ENCODE measurements around the gene ABHD14A.
A peak's percentile ranks its signal among the peaks of the same experiment; 100 is the strongest.

The ABHD14A gene

GRCh38 chr3:51966922-51967383 lies 7.9 kb upstream of the ABHD14A start:
- DNase-seq (ENCODE audit: low read depth) = no peak
- no peak for TF ChIP-seq CTCF (conservative IDR thresholded peaks at IDR 0.05; ENCODE audit: control insufficient read depth, insufficient read depth, low read depth, low read length)
- peak overlapping the region; percentile 62 for H3K4me3 ChIP-seq (ENCODE audit: control insufficient read depth, low read depth, low read length)

- no peak for DNase-seq (ENCODE audit: low read depth)
- no peak for TF ChIP-seq CTCF (conservative IDR thresholded peaks at IDR 0.05; ENCODE audit: control insufficient read depth, insufficient read depth, low read depth, low read length)
- peak within 1 kb of the TSS; percentile 62 for H3K4me3 ChIP-seq (ENCODE audit: control insufficient read depth, low read depth, low read length)
Measured at GRCh38 chr3:51967384-51968169, 7.3 kb upstream of the ABHD14A start, which contains the start of gene PCBP4. Gene PCBP4 (minus strand): TSS chr3:51967454. CDS start chr3:51961240, 6,214 bp downstream.

GRCh38 chr3:51968170-51968775 lies 6.6 kb upstream of the ABHD14A start:
- DNase-seq (ENCODE audit: low read depth) = peak; percentile 37
- no peak for TF ChIP-seq CTCF (conservative IDR thresholded peaks at IDR 0.05; ENCODE audit: control insufficient read depth, insufficient read depth, low read depth, low read length)

GRCh38 chr3:51968883-51969678 lies 5.8 kb upstream of the ABHD14A start:
- TF ChIP-seq CTCF (conservative IDR thresholded peaks at IDR 0.05; ENCODE audit: control insufficient read depth, insufficient read depth, low read depth, low read length) = no peak
- H3K4me3 ChIP-seq (ENCODE audit: control insufficient read depth, low read depth, low read length) = no peak overlapping the region
- no peak for DNase-seq (ENCODE audit: low read depth)

More at GRCh38 chr3:51968170-51968775, 6.6 kb upstream of the ABHD14A start:
- peak overlapping the region; percentile 59 for H3K4me3 ChIP-seq (ENCODE audit: control insufficient read depth, low read depth, low read length)

GRCh38 chr3:51969841-51970240 lies 5.0 kb upstream of the ABHD14A start:
- DNase-seq (ENCODE audit: low read depth) = no peak
- no peak for TF ChIP-seq CTCF (conservative IDR thresholded peaks at IDR 0.05; ENCODE audit: control insufficient read depth, insufficient read depth, low read depth, low read length)
- no peak overlapping the region for H3K4me3 ChIP-seq (ENCODE audit: control insufficient read depth, low read depth, low read length)

GRCh38 chr3:51970606-51971300 lies 4.1 kb upstream of the ABHD14A start:
- H3K4me3 ChIP-seq (ENCODE audit: control insufficient read depth, low read depth, low read length) = no peak overlapping the region
- DNase-seq (ENCODE audit: low read depth) = no peak
- TF ChIP-seq CTCF (conservative IDR thresholded peaks at IDR 0.05; ENCODE audit: control insufficient read depth, insufficient read depth, low read depth, low read length) = no peak
